RKO (cell line): ENCODE results near the gene LRRC2.
"Not testable (repeated sequence)": the region's sequence is repeated elsewhere in the genome, so short reads cannot be mapped to it uniquely, and the experiment has no call there.

ENCODE experiments used
- DNase-seq: peaks from one replicate; pipeline ENCODE4 v3.0.0-alpha.2; 2016; ENCODE audit warnings: low spot score

Gene LRRC2

DNA sequence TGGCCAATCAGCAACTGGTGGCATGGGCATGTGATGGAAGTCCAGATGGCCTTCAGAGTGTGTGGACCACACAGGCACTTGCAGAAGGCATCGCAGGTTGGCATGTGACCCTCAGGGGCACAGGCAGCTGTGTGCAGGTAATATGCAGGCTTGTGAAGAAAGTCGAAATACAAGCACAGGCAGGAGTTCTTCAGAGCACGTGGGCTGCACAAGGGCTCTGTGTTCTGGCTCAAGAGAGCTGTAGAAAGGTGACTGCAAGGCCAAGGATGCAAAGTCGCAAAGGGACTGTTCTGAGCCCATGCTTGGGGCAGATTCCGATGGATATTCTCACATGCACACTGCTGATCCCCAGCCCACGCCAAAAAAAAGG lies 8.3 kb downstream of the LRRC2 start:
- DNase-seq = no peak

DNA sequence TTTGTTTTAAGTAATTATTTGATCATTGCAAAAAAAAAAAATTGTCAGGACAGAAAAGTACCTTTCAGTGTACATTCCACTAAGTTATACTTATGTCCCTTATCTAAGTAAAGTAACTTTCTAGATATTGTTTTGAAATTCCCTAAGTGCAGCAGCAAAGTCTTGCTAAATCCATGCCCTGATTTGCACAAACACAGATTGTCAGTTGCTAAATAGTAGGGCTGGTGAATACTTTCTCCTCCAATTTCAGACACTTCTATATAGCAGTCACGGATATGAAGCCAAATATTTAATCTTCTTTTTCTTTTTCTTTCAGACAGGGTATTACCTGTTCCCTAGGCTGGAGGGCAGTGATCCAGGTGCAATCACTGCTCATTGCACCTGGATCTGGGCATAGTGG lies 12.9 kb downstream of the LRRC2 start:
- DNase-seq = no peak

DNA sequence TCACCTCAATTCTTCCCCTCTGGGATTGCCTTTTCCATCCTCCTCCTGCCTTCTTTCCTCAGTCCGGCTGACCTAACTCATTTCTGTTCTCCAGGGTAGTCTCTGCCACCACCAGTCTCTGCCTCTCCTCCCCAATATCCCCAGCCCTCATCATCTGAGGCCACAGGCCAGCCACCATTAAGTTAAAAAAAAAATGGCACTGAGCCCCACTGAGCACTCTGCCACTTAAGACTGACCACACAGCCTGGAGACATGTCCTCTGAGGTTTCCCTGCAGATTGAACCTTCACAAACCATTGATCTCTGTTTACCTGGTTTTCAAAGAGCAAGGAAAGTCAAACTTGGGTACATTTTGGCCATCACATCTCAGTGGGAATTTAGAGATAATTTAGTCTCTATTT lies 13.6 kb downstream of the LRRC2 start:
- DNase-seq = no peak

DNA sequence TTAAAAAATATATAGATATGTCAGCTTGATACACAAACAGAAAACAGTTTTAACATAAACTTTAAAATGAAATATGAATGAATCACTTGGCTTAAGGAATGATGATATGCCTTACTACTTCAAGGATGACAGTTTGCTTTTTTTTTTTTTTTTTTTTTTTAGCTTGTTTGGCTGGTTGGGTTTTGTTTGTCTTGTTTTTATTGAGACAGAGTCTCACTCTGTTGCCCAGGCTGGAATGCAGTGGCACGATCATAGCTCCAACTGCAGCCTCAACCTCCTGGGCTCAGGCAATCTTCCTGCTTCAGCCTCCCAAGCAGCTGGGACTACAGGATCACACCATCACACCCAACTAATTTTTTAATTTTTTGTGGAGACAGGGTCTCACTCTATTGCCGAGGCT lies 14.5 kb downstream of the LRRC2 start:
- no peak for DNase-seq

DNA sequence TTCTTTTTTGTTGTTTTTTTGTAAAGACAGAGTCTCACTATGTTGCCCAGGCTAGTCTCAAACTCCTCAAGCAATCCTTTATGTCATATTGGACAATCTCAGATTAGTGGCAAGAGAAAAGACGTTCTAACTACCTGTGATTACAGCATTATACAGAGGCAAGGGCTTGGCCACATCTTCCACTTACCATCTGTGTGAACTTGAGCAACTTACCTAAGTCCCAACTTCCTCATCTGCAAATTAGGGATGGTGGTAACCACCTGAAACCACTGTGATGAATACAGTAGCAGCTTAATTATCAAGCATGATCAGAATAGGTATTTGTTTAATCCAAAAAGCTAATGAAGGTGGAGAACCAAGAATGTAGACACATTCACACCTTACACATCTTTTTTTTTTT lies 16.1 kb downstream of the LRRC2 start:
- no peak for DNase-seq

DNA sequence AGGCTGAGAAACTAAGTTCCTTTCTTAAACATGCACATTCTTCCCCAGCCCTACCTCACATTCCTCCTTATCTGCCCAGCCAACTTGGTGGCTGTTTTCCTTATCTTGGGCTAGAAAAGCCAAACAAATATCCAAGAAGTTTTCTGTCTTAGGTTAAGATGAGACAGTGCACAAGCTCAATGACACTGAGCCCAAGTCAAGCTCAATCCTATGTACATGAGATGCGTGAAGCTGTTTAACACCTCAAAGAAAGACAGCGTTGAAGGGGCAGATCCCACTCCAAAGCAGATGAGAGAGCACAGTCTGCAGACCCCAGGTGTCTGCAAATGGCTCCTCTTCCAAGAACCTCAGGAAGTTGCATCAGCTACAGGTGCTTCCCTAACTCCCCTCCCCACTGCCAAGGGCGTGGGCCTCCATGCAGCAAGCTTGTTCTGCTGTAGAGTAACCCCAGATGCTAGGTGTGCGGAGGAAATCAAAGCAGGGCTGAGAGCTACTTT lies 16.6 kb downstream of the LRRC2 start:
- DNase-seq = no peak

DNA sequence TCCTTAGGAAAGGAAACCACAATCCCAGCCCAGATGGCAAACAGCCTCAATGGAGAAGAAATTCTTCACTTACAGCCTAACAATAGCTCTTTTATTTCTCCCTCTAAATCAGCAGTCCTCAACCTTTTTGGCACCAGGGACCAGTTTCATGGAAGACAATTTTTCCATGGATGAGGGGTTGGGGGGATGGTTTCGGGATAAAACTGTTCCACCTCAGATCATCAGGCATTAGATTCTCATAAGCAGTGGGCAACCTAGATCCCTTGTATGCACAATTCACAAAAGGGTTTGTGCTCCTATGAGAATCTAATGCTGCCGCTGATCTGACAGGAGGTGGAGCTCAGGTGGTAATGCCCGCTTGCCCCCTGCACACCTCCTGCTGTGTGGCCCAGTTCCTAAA lies 17.5 kb downstream of the LRRC2 start:
- not testable (repeated sequence) for DNase-seq

DNA sequence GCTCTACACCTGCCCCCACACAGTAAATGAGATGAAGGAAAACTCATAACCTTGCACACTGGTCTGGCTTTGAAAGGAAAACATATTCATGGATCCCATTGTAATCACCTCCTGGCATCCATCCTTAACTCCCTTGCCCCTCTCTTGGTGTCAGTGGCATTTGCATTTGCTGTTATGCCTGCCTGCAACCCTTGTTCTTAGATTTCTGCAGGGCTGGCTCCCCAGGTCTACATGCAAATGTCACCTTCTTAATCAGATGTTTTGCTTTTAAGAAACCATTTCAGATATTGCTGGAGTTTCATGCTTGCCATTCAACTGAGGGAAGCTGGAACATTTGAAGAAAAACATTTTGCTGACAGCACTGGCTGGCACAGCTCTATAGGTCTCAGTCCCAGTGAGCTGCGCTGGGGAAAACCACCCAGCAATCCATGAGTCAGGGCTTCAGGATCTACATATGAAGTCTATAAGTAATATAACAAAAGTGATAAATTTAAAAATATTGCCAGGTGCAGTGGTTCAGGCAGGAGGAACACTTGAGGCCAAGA lies 19.1 kb downstream of the LRRC2 start:
- DNase-seq = no peak

DNA sequence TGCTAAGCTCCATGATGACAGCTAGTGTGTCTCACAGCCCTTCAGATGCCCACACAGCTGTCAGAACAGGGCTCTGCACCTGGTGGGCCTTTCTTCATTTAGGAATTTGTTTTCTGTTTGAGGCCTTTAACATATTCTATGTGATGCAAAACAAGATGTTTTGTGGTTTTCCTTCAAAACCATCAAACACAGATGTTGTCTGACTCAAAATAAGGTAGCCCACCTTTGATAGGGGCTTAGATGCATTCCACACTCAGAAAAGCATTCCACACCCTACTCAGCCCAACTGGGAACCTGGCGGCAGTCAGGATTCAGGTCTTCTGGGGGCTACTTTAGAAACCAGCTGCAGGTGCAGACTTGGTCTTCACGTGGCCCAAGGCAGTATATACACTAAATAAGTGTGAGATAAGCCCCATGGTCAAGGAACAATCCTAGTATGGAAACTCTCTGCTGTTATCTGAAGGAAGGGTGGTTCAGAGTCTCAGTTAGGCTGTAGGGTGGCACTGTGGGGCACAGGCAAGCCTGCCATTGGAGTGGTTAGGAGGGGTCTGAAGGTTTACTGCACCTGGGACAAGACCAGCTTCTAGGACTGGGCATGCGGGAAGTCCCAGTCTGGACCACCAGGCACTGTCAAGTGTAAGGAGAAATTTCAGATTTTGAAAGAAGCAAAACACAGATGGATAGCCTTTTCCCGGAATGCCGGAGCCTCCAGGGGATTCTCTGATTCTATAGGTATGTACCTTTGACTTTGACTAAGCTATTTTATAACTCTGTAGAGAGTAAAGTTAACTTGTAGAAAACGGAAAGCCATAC lies 20.1 kb downstream of the LRRC2 start:
- DNase-seq = no peak

DNA sequence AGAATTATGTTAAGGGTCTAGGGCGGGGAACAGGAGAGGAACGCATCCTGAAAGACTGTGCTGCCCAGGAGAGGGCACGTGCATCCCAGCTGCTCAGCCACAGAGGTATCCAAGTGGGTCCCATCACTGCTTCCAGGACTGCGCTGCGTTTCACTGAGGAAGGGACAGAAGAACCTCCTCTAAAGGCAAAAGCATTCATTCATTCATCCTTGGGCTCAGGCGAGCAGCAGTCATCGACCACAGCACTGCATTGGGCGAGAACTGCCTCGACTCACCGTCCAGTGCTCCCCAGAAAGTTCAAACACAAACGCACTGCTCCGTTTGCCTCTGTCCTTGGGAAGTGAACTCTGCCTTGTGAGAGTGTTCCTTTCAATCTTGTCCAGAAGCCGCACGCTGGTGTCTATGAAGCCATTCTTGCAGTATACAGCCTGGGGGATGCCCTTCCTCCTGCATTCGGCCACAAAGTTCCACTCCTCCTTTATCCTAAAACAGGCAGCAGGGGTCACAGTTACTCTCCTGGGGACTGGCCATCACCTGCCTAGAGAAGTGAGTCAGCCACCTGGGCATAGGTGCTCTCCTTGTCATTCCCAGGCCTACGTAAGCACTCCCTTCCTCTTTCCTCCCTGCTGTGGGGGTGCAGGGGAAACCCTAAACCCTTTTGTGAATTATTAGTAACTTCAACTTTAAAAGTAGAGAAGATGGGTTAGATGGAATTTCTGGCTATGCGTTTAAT lies 21.2 kb downstream of the LRRC2 start:
- DNase-seq = no peak

DNA sequence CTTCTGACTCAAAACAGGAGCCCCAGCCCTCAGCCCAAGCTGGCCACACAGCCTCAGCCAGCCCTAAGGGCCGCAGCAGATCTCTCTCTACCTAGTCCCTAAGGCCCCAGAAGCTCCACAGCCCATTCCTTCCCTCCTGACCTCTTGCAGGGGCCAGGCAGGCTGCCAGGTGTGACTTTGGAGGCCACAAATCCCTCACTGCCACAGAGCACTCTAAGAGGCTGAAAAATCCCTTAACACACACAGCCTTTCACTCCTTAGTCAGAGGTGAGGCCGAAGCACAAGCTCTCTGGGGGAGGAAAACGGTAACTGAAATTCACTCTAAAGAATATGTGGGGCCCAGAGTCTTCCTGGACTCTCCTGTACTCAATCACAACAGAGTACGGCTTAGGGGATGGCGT lies 23.3 kb downstream of the LRRC2 start:
- DNase-seq = no peak

DNA sequence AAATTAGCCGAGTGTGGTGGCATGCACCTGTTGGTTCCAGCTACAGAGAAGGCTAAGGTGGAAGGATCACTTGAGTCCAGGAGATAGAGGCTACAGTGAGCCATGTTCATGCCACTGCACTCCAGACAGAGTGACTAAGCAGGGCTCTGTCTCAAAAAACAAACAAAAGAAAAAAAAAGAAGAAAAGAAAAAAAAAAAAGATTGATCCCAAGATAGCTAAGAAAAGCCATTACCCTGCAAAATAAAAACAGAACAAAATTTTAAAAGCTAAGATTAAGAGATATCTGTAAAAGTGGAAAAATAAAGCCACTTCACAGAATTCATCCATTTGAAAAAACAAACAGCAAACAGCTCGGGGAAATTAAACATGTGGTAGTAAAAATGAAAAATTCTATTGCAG lies 23.8 kb downstream of the LRRC2 start:
- no peak for DNase-seq

DNA sequence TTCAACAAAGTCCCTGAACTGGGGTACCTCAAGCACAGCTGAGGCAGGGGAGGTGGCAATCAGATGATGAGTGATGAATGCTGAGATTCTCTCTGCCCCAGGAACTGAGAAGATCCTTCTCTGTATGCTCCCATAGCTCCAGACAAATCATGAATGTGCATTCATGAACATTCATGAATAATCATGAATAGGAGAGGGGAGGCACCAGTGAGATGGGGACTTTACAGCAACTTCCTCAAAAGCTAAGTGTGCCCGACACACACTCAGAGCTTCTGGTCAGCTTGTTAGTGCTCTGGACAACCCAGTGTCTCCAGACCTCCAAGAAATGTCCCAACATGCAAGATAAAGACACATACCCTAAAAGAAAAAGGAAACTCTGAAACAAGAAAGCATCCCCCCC lies 24.3 kb downstream of the LRRC2 start:
- DNase-seq = no peak

DNA sequence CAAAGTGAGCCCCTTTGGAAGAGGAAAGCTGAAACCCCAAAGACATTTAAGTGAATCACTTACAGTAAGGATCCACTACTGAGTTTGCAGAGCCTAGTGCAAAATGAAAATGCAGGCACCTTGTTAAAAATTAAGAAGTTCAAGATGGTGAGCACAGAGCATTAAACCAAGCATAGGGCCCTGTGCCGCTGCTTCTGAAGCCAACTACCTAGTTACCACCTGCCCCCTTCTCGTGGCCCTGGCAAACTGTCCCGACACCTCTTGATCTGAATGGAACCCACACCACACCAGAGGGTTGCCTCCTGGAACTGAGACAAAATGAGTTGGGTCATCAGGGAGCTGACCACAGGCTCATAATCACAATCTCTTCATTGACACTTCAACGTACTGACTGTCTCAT lies 25.6 kb downstream of the LRRC2 start:
- DNase-seq = no peak

DNA sequence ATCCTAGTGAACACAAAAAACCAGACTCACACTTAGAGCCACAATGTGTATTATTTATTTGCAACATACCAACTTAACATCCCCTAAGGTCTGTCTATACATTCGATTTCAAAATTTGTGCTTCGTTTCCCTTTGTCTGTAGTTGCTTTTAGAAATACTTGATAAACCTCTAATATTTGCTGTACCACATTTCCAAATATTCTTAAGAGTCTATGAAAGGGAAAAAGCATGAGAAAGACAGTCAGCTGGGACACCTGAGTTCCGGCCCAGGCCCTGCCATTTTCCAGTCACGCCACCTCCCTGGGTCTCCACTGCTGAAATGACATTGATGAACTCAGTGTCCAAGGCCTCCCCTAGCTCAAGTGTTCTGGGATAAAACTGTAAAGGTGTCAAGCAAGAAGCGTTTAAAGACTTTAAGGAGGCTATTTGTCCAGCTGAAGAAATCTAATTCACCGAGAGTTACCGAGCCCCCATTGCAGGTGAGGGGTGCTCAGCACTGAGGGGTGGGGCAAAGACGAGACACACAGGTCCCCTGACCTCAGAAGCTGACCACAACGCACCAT lies 26.6 kb downstream of the LRRC2 start:
- no peak for DNase-seq

DNA sequence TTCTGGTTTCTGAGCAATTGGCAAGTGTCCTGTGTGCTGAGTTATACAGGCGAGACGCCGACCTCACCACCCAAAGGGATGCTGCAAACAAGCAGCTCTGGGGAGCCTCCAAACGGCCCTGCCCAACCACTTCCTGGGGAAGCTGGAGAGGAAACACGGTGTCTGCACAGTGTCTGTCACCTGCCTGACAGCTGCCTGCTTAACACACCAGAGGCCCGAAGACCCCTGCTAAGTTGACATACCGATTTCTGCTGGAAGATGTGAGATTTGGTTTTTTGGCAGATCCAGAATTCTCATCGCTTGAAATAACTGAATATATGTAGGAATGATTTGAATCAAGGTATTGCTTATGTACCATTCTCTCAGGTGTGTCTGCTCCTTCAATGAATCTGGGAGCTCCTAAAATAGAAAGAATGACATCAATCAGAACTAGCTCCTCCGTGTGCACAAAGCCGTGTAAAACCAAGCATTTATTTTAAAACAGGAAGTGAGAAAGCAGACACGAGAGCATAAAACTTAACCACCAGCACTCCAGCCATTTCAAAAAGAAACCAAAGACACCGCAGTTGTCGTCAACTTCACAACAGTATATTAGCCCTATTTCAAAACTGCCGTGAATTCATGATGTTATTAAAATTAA lies 27.2 kb downstream of the LRRC2 start:
- no peak for DNase-seq

DNA sequence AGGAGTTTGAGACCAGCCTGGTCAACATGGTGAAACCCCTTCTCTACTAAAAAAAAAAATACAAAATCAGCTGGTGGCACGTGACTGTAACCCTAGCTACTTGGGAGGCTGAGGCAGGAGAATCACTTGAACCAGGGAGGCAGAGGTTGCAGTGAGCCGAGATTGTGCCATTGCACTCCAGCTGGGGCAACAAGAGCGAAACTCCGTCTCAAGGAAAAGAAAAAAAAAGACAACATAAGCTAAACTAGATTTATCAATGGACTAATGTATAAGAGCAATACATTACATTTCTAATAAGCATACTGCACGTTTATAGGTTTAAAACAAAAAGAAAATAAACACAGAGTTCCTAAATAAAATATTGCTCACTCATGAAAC lies 27.7 kb downstream of the LRRC2 start:
- DNase-seq = not testable (repeated sequence)

DNA sequence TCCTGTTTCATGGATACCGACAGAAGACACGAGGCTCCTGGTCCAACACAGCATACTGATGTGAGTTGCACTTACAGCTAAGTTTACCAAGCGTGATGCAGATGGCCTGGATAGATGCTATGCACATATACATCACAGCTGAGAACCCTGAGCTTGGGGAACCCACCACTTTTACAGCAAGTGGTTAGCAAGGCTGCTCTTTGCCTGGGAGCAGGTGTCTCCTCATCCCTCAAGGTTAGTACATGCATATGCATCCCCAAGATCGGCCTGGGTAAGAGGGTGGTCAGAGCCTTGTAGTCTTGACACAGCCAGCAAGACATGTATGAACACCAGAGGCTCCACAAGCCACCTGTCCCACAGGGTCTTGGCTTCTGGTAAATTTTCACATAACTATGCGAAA lies 28.3 kb downstream of the LRRC2 start:
- DNase-seq = no peak

DNA sequence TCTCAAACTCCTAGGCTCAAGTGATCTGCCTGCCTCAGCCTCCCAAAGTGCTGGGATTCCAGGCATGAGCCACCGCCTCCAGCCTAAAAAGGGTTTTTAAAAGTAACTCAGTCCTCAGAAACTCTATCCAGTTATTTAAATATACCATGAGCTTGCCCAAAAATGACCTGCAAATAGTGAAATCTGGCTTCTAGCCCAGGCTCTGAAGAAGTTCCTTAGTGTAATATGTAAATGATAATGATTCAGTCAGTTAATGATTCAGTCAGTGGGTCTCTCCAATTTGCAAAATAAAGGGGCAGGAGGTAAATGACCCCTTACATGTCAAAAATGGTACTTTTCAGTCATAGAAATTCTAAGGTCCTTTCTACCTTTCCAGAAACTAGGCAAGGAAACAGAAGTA lies 28.8 kb downstream of the LRRC2 start:
- no peak for DNase-seq

DNA sequence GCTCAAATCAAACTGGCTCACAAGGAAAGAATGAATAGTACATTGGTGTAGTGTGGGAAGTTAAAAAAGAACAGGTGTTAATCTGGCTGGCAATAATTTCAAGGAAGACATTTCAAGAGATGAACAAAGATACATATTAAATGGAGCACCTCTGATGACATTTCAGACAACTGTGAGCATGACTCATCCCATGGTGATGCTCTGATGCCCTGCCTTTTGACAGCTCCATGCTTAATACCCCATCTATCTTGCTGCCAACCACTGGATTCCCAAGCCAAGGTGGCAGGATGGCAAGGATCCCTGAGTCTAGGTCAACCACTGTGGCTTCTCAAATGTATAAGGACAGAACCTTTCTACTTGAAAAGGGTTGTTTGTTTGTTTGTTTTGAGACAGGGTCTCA lies 29.3 kb downstream of the LRRC2 start:
- DNase-seq = no peak

DNA sequence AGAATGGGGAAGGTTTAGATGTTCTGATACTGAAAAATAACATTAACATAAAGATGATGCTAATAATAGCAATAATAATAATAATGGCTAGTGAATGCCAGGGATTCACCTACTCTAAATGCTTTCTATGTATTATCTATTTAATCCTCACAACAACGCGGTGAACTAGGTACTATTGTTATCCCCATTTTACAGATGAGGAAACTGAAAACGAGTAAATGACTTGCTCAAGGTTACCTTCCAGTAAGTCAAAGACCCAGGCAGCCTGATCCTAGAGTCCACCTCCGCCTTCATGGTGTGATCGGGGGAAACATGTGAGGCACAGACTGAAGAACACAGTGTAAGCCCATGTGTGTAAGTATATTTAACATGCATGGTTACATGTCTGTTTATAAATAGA lies 30.4 kb downstream of the LRRC2 start:
- no peak for DNase-seq

DNA sequence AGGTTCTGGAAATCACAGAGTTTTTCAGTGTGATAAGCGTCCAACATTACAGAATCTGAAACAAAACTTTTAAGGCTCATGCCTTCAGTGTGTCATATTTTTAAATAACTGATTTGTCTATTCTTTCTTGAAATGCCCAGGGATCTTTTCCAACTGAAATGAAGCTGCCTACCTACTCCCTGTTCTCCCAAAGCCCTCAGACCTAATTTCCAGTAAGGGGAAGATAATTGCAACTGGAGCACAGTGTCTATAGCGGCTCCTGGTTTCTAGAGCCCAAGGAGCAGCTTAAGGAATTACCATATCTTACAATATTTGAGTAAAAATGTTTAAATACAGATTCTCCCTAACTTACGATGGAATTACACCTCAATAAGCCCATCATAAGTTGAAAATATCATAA lies 33.0 kb downstream of the LRRC2 start:
- no peak for DNase-seq

DNA sequence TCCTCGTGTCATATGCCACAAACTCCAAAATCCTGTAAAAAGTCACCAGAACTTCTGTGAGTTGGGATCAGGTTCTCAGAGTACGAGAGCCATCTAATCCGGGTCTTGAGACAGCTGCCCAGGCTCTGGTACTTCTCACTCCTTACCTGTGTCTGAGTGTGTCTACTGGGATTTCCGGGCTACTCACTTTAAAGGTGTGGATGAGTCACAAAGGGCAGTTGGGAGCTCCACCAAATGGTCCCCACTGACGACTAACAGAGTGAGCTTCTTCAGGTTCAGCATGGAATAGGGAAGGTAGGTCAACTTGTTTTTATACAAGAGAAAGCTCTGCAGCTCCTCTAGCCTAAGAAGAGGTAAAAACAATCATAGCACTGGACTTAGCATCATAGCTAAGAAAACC lies 38.9 kb downstream of the LRRC2 start:
- DNase-seq = no peak
